ENCODE data around the gene MFRP.

The MFRP gene

GRCh38 chr11:119316729-119317591 lies 29.5 kb downstream of the MFRP start, which contains the start of gene MCAM:
TSS of gene MCAM (minus strand) at chr11:119317130. CDS start at chr11:119317101, 29 bp downstream.
- no peak for DNase-seq

- DNase-seq: no peak
Measured at GRCh38 chr11:119316016-119316728, 30.3 kb downstream of the MFRP start.

GRCh38 chr11:119315131-119316015 lies 31.1 kb downstream of the MFRP start:
- peak; percentile 56 to 62 for DNase-seq

- no peak for DNase-seq
Measured at GRCh38 chr11:119314726-119315125, 31.8 kb downstream of the MFRP start.

GRCh38 chr11:119310682-119311052 lies 35.8 kb downstream of the MFRP start:
- no peak for DNase-seq

GRCh38 chr11:119309953-119310681 lies 36.4 kb downstream of the MFRP start:
- DNase-seq: no peak

- DNase-seq: no peak
Measured at GRCh38 chr11:119309411-119309810, 37.1 kb downstream of the MFRP start.

GRCh38 chr11:119307974-119308373 lies 38.5 kb downstream of the MFRP start:
- DNase-seq: no peak

- no peak for DNase-seq
Measured at GRCh38 chr11:119307219-119307618, 39.3 kb downstream of the MFRP start.

GRCh38 chr11:119306373-119306890 lies 40.1 kb downstream of the MFRP start:
- DNase-seq: no peak

GRCh38 chr11:119305556-119306372 lies 40.7 kb downstream of the MFRP start:
- no peak for DNase-seq

- no peak for DNase-seq
Measured at GRCh38 chr11:119303227-119303718, 43.2 kb downstream of the MFRP start.

- DNase-seq: no peak
Measured at GRCh38 chr11:119300198-119300964, 46.1 kb downstream of the MFRP start.

- no peak for DNase-seq
Measured at GRCh38 chr11:119299416-119299815, 47.1 kb downstream of the MFRP start.

GRCh38 chr11:119298726-119299125 lies 47.8 kb downstream of the MFRP start:
- no peak for DNase-seq

- DNase-seq: no peak
Measured at GRCh38 chr11:119297938-119298337, 48.6 kb downstream of the MFRP start.

- DNase-seq: no peak
Measured at GRCh38 chr11:119295178-119295577, 51.3 kb downstream of the MFRP start.

- DNase-seq: no peak
Measured at GRCh38 chr11:119293461-119293860, 53.0 kb downstream of the MFRP start.

GRCh38 chr11:119290894-119291497 lies 55.5 kb downstream of the MFRP start:
- DNase-seq: no peak
